SK-N-MC (cell line): ENCODE data around the gene OTULIN.

Source experiments
- EZH2 ChIP-seq: fragments of 200-600 bp; sonication (generic); IDR thresholded peaks from one replicate; pipeline ENCODE4 v1.6.1; 2017; ENCODE audit warnings: antibody characterized with exemption
- POLR2AphosphoS5 ChIP-seq: IDR thresholded peaks from 2 replicates; pipeline ENCODE4 v1.6.1; 2012; ENCODE audit warnings: mild to moderate bottlenecking, low read depth, low read length, borderline replicate concordance

- TF ChIP-seq EZH2 (no peak), POLR2AphosphoS5 (no peak)
Measured at GRCh38 chr5:14667770-14668169, 3.3 kb downstream of the OTULIN start.
